Measurements from ENCODE around the gene C4BPA.

The C4BPA gene

DNA sequence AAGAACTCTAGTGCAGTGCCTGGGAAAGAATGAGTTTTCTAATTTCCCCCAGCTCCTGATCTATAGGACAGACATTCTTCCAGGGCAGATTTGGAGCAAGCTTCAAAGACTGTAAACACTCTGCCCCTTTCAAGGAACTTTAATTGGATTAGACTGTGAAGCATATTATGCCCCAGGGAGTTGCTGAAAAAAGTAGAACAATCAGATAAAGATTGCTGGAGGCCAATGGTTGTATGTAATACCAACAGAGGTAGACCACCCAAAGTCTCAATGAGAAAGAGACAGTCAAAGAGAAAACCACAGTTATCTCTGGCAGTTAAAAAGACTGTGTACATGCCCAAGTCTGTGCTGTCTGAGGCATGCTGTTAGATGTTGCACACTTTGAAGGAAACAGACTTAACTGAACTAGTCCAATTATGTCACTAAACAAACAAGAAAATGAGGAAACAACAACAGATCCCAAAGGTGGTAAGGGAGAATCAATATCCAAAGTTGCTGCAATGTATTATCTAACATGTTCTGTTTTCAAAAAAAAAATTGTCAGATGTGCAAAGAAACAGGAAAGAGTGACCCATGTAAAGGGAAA, 24.4 kb downstream of the C4BPA start:
- DNase-seq: no peak

- DNase-seq: no peak
Observed at GRCh38 chr1:207129053-207129452, 25.0 kb downstream of the C4BPA start.

DNA sequence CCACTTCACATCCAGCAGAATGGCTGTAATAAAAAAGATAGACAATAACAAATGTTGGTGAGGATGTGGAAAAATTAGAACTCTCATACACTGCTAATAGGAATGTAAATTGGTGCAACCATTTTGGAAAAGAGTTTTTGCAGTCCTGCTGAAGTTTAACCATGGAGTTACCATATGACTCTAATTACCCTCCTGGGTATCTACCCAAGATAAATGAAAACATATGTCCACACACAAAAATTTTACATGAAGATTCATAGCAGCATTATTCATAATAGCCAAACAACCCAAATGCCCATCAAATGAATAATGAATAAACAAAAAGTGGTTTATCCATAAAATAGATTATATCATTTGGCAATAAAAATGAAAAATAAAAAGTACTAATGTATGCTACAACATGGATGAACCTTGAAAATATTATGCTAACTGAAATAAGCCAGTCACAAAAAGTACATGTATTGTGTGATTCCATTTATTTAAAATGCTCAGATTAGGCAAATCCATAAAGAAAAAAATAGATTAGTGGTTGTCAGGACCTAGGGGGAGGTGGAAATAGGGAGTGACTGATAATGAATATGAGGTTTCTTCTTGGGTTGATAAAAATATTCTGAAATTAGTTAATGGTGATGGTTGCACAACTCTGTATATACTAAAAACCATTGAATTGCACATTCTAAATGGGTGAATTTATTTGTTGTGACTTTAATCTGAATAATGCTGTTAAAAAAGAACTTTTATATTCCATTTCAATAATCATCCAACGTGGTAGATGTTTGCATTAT, 26.4 kb downstream of the C4BPA start:
- no peak for DNase-seq

DNA sequence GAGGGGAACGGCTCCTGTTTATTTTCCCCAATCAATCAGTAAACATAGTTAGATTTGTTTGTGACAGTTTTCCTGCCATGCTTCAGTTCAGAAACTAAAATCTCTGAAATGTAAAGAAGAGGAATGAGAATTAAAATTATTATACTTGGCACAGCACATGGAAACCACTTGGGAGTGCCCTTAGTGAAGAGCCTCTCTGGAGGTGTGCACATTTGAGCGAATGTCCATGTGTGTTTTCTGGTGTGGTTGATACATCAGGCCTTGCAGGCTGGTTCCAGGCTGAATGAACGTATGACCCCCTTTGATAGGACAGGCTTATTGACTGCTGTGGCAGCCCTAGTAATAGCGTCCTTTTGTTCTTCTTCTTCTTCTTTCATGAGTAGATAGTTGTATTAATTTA, 27.1 kb downstream of the C4BPA start:
- DNase-seq: no peak

- no peak for DNase-seq
Observed at GRCh38 chr1:207134581-207134980, 30.5 kb downstream of the C4BPA start.

DNA sequence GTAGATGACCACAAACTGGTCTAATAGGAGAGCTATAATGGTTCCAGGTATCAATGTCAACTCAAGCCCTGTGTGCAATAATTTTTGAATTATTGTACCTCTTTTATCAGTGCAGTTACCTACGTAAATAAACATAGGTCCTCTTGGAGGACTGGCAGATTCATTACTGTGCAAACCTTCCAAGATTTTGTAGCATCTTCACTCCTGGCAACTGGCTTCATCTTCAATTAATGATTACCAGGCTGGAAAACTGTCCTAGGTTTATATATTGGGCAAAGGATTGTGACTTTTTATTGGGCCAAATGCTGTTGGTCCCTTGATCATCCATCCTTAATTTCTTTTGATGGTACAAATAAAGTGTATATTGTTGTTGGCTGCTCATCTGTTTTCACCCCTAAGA, 35.6 kb downstream of the C4BPA start:
- no peak for DNase-seq

- DNase-seq: no peak
Observed at GRCh38 chr1:207140536-207140935, 36.5 kb downstream of the C4BPA start.

GRCh38 chr1:207145401-207146058, 41.5 kb downstream of the C4BPA start:
- DNase-seq: no peak

DNA sequence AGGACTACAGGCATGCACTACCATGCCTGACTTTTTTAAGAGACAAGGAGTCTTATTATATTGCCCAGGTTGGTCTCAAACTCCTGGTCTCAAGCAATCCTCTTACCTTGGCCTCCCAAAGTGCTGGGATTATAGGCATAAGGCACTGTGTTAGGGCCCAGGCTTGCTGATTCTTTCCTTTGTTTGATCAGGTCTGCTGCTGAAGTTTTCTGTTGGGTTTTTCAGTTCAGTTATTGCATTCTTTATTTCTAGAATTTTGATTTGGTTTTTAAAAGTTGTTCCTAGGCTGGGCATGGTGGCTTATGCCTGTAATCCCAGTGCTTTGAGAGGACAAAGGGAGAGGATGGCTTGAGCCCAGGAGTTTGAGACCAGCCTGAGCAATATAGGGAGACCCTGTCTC, 47.9 kb downstream of the C4BPA start:
- DNase-seq: no peak

- no peak for DNase-seq
Observed at GRCh38 chr1:207152792-207153468, 48.9 kb downstream of the C4BPA start.

- DNase-seq: no peak
Observed at GRCh38 chr1:207155028-207155427, 51.0 kb downstream of the C4BPA start.

GRCh38 chr1:207156095-207156494, 52.1 kb downstream of the C4BPA start:
- DNase-seq: no peak

GRCh38 chr1:207156826-207157225, 52.8 kb downstream of the C4BPA start:
- no peak for DNase-seq

- no peak for DNase-seq
Observed at GRCh38 chr1:207164086-207164485, 60.1 kb downstream of the C4BPA start.

DNA sequence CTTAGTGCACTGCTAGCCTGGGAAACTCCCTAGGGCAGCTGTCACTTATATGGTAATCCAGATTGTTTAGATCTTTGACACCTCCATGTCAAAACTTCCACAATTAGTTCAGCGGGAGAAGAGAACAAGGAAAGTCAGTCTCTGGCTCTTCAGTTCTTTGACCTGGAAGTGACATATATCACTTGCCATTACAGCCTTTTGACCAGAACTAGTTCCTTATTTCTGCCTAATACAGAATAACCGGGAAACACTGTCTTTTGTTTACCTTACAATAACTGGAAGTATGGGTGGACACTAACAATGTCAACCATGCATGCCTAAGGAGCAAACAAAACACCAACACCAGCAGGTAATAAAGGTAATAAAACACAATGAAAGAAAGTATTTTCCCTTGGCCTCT, 68.3 kb downstream of the C4BPA start:
- no peak for DNase-seq

- no peak for DNase-seq
Observed at GRCh38 chr1:207172885-207173284, 68.9 kb downstream of the C4BPA start.

DNA sequence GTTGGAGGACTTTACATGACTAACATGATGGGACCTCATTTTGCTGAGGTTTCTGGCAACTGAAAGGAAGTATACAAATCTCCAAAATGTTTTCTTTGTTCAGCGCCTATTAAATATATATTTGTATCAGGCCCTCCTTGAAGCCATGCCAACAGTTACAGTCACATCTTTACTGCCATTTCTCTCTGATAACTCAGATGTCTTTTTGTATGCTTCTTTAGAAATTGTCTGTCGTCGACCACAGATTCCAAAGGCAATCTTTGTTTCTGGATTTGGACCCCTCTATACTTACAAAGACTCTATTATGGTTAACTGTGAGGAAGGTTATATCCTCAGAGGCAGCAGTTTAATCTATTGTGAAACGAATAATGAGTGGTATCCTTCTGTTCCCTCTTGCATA, 69.4 kb downstream of the C4BPA start:
- no peak for DNase-seq

DNA sequence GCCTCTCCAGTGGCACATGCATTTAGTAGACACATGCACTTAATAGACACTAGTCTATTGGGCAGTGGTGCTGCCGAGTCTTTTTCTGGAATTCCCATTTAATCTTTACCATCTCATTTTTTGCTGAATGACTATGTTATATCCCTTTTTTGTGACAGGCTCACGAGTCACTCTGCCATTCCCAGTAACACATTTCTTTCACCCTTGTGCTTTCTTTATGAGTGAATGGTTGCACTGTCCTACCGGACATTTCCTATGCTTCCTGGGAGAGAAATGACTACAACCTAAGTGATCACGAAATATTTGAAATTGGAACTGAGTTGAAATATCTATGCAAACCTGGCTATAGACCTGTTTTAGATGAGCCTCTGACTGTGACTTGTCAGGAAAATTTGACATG, 70.9 kb downstream of the C4BPA start:
- DNase-seq: no peak

DNA sequence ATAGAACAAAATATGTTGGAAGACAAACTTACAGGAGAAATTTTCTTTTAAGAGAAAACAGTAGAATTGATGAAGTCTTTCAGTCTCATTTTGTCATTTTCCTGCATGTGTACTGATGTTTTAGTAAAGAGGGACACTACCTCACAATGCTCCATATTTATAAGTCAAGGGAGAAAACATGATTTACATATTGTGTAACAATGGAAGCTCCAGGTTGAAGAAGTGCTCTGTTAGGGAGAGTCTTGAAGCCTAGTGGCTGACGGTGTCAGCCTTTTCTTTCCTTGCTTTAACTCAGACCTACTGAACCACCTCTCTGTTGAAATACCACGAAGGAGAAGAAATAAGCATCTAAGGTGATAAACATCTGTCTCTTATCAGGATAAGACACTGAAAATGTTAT, 75.0 kb downstream of the C4BPA start:
- no peak for DNase-seq

GRCh38 chr1:207181847-207182246, 77.8 kb downstream of the C4BPA start:
- peak; percentile 8 for DNase-seq

DNA sequence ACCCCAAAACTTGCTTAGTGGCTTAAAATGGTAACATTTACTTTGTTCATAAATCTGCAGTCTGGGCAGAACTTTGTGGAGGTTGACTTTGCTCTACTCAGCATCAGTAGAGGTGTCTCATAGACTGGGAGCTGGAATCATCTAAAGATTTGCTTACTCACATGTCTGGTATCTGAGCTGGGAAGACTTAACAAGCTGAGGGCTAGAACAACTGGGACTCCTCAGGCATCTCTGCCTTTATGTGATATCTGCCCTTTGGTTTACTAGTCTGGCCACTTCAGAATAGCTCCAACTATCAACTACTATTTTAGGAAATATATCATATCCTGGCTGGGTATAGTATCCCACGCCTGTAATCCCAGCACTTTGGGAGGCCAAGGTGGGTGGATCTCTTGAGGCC, 82.5 kb downstream of the C4BPA start:
- DNase-seq: no peak

DNA sequence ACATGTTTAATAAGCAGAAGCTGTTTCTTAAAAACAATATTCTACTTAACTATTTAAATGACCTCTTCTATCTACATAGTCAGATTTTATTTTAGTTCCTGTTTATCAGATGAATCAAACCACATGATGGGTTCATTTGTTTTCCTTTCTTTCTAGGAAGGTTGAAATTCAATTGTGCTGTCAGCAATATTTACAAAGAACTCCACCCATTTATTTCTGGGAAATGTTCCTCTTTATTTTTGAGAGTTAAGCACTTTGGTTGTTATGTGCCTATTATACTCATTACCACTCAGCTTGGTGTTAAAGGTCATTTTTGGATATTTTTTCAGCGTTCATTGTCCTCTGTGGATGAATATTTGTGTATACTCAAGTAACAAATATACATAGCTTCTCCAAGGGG, 84.9 kb downstream of the C4BPA start:
- DNase-seq: no peak

DNA sequence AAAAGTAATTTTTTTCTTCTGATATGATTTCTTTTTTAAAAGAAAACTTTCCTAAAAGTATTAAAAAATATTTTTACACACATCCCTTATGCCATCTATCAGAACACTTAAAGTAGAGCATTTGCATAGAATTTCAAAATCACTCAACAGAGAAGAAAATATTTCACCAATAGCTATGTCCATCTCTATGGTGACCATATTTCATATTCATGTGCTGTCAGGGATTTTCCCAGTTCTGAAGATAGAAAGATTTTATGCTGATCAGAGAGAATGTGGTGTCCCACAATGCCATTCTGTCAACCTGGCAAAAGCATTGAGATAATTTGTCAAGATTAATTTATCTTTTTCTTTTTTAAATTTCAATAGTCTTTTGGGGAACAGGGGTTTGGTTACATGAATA, 87.0 kb downstream of the C4BPA start:
- DNase-seq: no peak

- DNase-seq: no peak
Observed at GRCh38 chr1:207191776-207192175, 87.7 kb downstream of the C4BPA start.
